ENCODE results near the gene PIR.

The PIR gene

GRCh38 chrX:15515931-15516330, 22.8 kb upstream of the PIR start:
- Histone ChIP-seq H3K36me3 (ENCODE audit: control insufficient read depth in 2 of 2, insufficient read depth in 1 of 2, low read length in 2 of 2) (no peaks in the 10 kb centered on the region), H3K9me3 (ENCODE audit: control insufficient read depth, insufficient read depth, low read depth, low read length) (no peaks in the 10 kb centered on the region), H3K27ac (ENCODE audit: extremely low read depth, low read depth, low read length) (no peak overlapping the region; the same call in 1 of the 2 replicates), H3K4me1 (ENCODE audit: control insufficient read depth, insufficient read depth, low read length) (peaks cover 4% of the 10 kb centered on the region; the same call in 1 of the 2 replicates), H3K4me3 (ENCODE audit: low read depth, low read length) (no peak overlapping the region)
- no peak for TF ChIP-seq ZNF350 (tag by site-specific recombination; IDR thresholded peaks at IDR 0.05)
- no peak for TF ChIP-seq ZNF24 (tag by site-specific recombination; IDR thresholded peaks at IDR 0.05)
- TF ChIP-seq ZNF23 (tag by site-specific recombination; IDR thresholded peaks at IDR 0.05; ENCODE audit: borderline replicate concordance): no peak
- TF ChIP-seq PRDM10 (tag by site-specific recombination; IDR thresholded peaks at IDR 0.05): peak; percentile 34
- TF ChIP-seq OSR2 (tag by site-specific recombination; IDR thresholded peaks at IDR 0.05): no peak
- TF ChIP-seq ZNF274 (IDR thresholded peaks at IDR 0.05; ENCODE audit: low read length): no peak
- TF ChIP-seq ZNF274 (tag by site-specific recombination; IDR thresholded peaks at IDR 0.05; ENCODE audit: borderline replicate concordance): no peak
- ChIA-PET CTCF (interaction anchor here (0.5 to 2.2 kb wide), 6 partner anchors 10 to 49 kb away, joined by 3 to 8 read pairs (median 5); partner anchors contain the start of genes BMX and PIR), POLR2A (no interaction called here)

GRCh38 chrX:15514279-15514678, 21.1 kb upstream of the PIR start:
- CTCF ChIA-PET: interaction anchor here (0.6 to 3.2 kb wide), 3 partner anchors 16 to 1012 kb away, joined by 3 to 14 read pairs (median 3); no protein-coding TSS in a partner anchor
- POLR2A ChIA-PET: no interaction called here
- TF ChIP-seq ZNF624 (tag by site-specific recombination; IDR thresholded peaks at IDR 0.05): no peak
- TF ChIP-seq ZNF596 (tag by site-specific recombination; IDR thresholded peaks at IDR 0.05): no peak
- TF ChIP-seq ZNF830 (tag by site-specific recombination; IDR thresholded peaks at IDR 0.05; ENCODE audit: low read depth): no peak
- no peak for TF ChIP-seq WT1 (tag by site-specific recombination; IDR thresholded peaks at IDR 0.05)
- TF ChIP-seq ZNF513 (tag by site-specific recombination; IDR thresholded peaks at IDR 0.05): no peak
- TF ChIP-seq ZNF521 (tag by site-specific recombination; IDR thresholded peaks at IDR 0.05): no peak
- TF ChIP-seq OVOL3 (tag by site-specific recombination; IDR thresholded peaks at IDR 0.05): no peak
- TF ChIP-seq ZNF777 (tag by site-specific recombination; IDR thresholded peaks at IDR 0.05; ENCODE audit: borderline replicate concordance): no peak
- TF ChIP-seq ZBTB6 (tag by site-specific recombination; IDR thresholded peaks at IDR 0.05): no peak
- no peak for TF ChIP-seq ZNF146 (tag by site-specific recombination; IDR thresholded peaks at IDR 0.05)
- TF ChIP-seq ZNF558 (tag by site-specific recombination; IDR thresholded peaks at IDR 0.05): no peak
- TF ChIP-seq ZNF529 (tag by site-specific recombination; IDR thresholded peaks at IDR 0.05; ENCODE audit: insufficient replicate concordance): no peak
- TF ChIP-seq ZNF132 (tag by site-specific recombination; IDR thresholded peaks at IDR 0.05; ENCODE audit: borderline replicate concordance): no peak
- TF ChIP-seq ZBTB21 (tag by site-specific recombination; IDR thresholded peaks at IDR 0.05): no peak
- no peak for TF ChIP-seq ZNF398 (tag by site-specific recombination; IDR thresholded peaks at IDR 0.05)
- TF ChIP-seq ZNF274 (IDR thresholded peaks at IDR 0.05; ENCODE audit: low read length): no peak
- no peak for TF ChIP-seq ZNF274 (tag by site-specific recombination; IDR thresholded peaks at IDR 0.05; ENCODE audit: borderline replicate concordance)
- no peak for TF ChIP-seq ZNF18 (tag by site-specific recombination; IDR thresholded peaks at IDR 0.05)
- no peak for TF ChIP-seq ZNF239 (tag by site-specific recombination; IDR thresholded peaks at IDR 0.05)

More at GRCh38 chrX:15514279-15514678, 21.1 kb upstream of the PIR start:
- no peaks in the 10 kb centered on the region for H3K36me3 ChIP-seq (ENCODE audit: control insufficient read depth in 2 of 2, insufficient read depth in 1 of 2, low read length in 2 of 2)
- H3K9me3 ChIP-seq (ENCODE audit: control insufficient read depth, insufficient read depth, low read depth, low read length): no peaks in the 10 kb centered on the region
- peaks cover 4% of the 10 kb centered on the region; the same call in 1 of the 2 replicates for H3K4me1 ChIP-seq (ENCODE audit: control insufficient read depth, insufficient read depth, low read length)
- no peak overlapping the region for H3K27ac ChIP-seq (ENCODE audit: extremely low read depth, low read depth, low read length)
- H3K4me3 ChIP-seq (ENCODE audit: low read depth, low read length): no peak overlapping the region

All from HEK293 (cell line).